ENCODE data around the gene CLSTN2.

The CLSTN2 gene

GRCh38 chr3:140034058-140034457, 99.1 kb downstream of the CLSTN2 start:
- no peak for FAIRE-seq
- no peak for DNase-seq (ENCODE audit: extremely low spot score, insufficient read length, low read depth)

- DNase-seq (ENCODE audit: extremely low spot score, insufficient read length, low read depth) = no peak
- FAIRE-seq = no peak
Observed at GRCh38 chr3:140035871-140036270, 100.9 kb downstream of the CLSTN2 start.

DNA sequence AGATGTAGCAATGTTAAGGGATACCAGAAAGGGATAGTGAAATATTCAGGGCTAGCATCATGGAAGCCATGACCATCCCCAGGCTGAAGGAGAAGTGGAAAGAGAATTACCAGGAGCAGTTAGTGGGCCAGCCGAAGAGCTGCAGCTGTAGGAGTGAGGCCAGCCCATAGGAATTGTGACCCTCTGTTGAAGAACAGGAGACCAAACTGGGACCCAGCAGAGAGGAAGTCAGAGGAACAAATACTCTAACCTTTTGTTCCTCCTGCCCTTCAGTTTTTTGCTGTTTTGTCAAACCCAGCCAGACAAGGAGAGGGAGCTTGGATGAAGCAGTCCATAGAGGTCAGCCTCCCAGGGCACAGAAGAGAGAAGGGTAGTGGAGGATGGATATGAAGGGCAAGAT, 115.4 kb downstream of the CLSTN2 start:
- no peak for DNase-seq (ENCODE audit: extremely low spot score, insufficient read length, low read depth)
- no peak for FAIRE-seq

DNA sequence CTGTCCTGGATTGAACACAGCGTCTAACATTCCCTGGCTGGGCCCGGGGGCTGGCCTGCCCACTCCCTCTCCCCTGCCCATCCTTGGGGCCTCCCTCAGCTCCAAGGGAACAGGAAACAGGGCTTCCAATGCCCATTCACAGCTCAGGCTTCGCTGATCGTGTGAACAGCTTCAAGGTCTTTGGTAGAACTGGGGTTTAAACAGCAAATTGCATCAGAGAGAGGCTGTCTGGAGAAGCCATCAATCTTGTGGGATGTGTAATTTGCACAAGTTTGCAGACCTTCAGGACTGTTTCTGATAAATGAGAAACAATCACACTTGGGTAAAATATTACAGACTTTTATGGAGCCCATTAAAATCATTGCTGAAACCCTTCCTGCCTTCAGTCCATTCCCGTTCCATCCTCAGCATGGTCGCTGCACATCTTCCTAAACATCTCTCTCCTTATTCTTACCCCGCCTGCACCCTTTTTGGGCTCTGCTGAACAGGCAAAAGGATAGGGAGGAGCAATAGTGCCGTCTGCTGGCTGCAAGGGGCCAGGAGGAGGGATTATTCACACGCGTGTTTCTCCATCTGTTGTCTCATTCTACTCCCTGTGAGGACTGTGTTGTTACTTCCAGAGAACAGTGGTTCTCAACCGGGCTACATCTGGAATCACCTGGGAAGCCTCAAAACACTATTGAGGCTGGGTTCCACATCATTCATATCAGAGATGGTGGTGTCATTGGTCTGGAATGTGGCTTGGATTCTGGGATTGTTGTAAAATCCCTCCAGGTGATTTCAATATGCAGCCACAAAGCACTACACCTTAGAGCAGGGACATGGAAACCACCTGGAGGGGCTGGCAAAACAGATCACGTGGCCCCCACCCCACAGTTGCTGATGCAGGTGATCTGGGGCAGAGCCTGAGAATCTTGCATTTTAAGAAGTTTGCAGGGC, 116.3 kb downstream of the CLSTN2 start:
- DNase-seq (ENCODE audit: extremely low spot score, insufficient read length, low read depth) (no peak), FAIRE-seq (no peak)

GRCh38 chr3:140052771-140053702, 118.1 kb downstream of the CLSTN2 start:
- DNase-seq (ENCODE audit: extremely low spot score, insufficient read length, low read depth) = no peak
- no peak for FAIRE-seq

DNA sequence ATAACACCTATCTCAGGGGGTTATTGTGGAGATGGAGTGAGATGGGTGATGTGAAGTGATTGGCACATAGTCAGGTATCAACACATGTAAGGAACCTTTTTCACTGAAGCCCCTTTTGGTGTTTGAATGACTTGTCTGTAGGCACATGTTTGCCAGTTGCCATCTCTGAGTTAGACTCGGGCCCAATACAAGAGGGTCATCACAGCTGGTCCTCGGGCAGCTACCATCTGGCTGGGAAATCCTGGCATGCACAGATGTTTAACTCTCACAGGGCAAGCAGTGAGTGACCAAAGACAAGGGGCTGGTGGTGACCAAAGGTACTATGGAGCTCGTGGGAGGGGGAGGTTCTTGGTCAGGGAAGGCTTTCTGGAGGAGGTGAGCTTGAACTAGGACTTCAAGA, 118.8 kb downstream of the CLSTN2 start:
- FAIRE-seq (no peak), DNase-seq (ENCODE audit: extremely low spot score, insufficient read length, low read depth) (no peak)

DNA sequence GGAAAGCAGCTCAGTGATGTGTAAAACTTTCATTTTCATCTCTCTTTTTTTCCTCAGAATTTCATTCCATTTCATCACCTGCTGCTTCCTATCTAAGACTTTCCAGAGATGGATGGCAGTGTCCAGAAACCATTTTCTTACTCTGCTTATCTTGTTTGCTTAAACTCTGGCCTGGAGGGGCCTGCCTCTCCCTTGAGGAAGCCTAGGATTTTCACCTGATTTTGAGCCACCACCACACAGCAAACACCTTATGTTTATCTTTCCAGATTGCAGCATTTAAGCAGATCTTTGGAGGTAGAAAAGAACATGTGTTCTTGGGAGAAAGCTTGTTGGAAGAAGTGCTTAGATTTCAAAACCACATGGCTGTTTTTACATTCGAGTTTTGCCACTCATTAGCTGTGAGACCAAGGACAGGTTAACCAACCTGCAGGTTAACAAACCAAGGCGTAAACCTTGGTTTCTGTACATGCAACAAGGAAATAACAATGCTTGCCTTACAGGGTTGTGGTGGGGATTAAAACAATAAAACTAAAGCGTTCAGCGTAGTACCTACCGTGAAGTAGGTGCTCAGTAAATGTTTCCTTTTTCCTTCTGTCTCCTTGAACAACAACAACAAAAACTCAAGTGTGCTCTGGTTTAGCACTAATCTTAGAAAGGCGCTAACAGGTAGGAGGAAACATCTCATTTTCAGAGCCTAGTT, 120.3 kb downstream of the CLSTN2 start:
- no peak for DNase-seq (ENCODE audit: extremely low spot score, insufficient read length, low read depth)

DNA sequence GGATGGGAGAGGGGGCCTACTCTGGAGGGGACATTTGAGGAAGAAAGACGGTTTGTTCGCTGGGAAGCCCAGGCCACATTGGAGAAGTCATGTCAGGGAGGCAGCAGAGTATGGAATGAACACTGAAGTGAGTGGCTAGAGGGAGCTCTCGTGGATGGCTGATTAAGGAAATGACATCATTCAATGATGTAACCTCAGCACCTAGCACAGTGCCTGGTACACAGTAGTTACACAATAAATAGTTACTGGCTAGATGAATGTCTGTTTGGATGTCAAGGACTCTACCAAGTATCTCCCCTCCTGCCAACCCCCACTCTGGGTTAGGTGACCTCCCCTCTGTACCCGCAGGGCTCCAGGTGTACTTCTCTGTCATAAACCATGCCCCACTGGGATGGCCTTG, 121.1 kb downstream of the CLSTN2 start:
- DNase-seq (ENCODE audit: extremely low spot score, insufficient read length, low read depth) (no peak), FAIRE-seq (no peak)

More for the DNA sequence above, 120.3 kb downstream of the CLSTN2 start:
- no peak for FAIRE-seq

DNA sequence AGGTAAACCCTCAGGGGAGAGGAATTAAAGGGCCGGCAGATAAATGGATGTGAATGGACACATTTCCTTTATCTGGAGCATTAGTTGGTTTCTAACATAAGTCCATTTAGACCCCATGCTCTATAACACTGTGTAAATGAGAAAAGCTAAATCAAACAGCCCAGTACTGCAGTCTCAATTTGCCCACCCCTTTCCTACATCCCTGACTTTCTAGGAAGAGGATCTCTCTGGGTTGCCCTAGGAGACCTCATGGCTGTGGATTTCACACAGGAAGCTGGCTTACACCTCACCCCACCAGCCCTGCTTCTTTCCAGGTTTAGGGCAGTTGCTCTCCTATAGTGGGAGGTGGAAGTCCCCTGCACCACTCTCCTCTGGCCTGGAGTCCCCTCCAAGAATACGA, 126.2 kb downstream of the CLSTN2 start:
- DNase-seq (ENCODE audit: extremely low spot score, insufficient read length, low read depth) (no peak), FAIRE-seq (no peak)

DNA sequence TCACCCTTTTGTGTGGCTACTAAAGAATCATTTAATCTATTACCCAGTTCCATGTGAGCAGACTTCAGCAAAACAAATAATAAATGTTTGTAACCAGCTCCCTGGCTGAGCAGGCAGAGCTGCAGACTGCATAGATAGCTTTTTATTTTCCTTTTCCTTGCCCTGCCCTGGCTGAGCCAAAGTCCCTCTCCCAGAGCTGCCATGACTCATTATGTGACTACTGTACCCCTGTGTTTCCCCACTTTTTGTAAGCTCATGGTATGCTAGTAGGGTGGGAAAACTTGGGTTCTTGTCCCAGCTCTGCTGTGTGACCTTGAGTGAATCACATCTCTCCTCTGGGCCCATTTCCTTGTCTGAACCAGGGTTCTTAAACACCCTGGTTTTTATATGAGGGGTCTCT, 127.5 kb downstream of the CLSTN2 start:
- FAIRE-seq = no peak

DNA sequence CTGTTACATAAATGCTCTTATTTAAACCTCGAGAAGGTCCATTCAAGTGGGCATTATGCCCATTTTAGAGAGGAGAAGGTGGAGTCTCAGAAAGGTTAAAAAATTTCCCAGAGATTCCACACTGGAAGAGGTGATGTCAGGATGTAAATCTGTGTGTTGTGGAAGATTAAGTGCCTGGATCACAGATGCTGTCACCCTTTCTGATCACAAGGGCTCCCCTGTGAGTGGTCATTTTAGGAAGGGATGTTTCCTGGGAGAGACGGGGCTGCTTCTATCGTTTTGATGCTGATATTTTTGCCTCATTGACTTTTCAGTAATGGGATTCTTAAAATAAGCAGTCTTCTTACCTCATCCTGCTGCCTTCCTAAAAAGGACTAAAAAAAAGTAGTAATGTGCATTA, 132.5 kb downstream of the CLSTN2 start:
- FAIRE-seq = no peak
- no peak for DNase-seq (ENCODE audit: extremely low spot score, insufficient read length, low read depth)

More for the DNA sequence above, 127.5 kb downstream of the CLSTN2 start:
- DNase-seq (ENCODE audit: extremely low spot score, insufficient read length, low read depth) = no peak

DNA sequence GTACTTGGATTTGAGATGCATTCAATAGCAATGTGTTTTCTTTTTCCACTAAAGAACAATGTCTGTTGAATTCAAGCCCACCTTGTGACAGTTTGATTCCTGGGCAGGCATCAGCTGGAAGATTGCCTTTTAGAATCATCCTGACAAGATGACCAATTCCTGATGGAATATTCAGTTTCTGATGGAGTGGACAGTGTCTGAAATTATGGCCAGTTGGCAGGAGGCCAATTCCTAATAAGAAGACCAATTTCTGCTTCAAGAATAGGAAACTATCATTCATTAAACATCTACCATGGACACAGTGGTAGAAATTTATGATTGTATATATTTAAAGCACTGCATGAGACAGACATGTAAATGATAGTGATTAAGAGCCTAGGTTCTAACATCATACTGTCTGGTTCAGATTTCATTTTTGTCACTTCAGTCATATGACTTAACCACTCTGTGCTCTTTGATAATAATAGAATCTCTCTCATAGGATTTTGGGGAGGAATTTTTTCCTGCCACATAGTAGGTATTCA, 133.6 kb downstream of the CLSTN2 start:
- FAIRE-seq (no peak), DNase-seq (ENCODE audit: extremely low spot score, insufficient read length, low read depth) (no peak)

- no peak for DNase-seq (ENCODE audit: extremely low spot score, insufficient read length, low read depth)
- no peak for FAIRE-seq
Observed at GRCh38 chr3:140073278-140074045, 138.5 kb downstream of the CLSTN2 start.

DNA sequence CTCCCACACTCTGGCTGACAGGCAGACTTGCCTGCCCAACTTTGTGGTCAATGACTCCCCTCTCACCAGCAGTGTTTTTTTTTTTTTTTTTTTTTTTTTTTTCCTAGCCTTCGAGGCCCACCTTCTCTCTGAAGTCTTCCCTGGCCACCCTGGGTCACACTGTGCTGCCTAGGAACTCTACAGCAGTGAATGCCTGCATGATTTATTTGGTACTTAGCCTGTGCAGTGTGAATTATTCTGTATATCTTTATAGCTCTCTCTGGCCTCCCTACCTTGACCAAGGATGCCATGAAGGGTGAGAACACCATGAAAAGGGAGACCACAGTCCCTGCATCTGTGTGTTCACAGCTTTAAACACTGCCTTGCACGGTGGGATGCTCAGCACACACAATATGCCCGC, 141.6 kb downstream of the CLSTN2 start:
- FAIRE-seq = no peak
- DNase-seq (ENCODE audit: extremely low spot score, insufficient read length, low read depth) = no peak

GRCh38 chr3:140077406-140077805, 142.4 kb downstream of the CLSTN2 start:
- DNase-seq (ENCODE audit: extremely low spot score, insufficient read length, low read depth) (no peak), FAIRE-seq (no peak)

- no peak for FAIRE-seq
Observed at GRCh38 chr3:140078343-140078742, 143.4 kb downstream of the CLSTN2 start.

DNA sequence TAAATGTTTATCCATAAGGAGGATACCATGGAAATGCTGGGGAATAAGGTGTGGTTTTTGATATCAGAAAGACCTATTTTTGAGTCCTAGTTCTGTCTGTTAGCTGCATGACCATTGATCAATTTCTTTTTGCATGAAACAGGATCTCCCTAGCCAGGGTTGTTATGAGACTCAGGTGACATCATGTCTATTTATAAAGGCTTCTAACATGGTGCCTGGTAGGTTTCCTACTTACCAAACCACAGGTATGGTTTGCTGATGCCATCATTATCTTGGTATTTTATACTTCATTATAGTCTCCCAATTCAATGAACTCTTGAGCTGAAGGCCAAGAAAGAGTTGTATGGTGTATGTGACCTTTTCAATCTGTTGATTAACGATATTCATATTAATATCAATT, 144.0 kb downstream of the CLSTN2 start:
- FAIRE-seq = no peak
- no peak for DNase-seq (ENCODE audit: extremely low spot score, insufficient read length, low read depth)

More at GRCh38 chr3:140078343-140078742, 143.4 kb downstream of the CLSTN2 start:
- no peak for DNase-seq (ENCODE audit: extremely low spot score, insufficient read length, low read depth)

- FAIRE-seq (no peak), DNase-seq (ENCODE audit: extremely low spot score, insufficient read length, low read depth) (no peak)
Observed at GRCh38 chr3:140081887-140082286, 146.9 kb downstream of the CLSTN2 start.

GRCh38 chr3:140085001-140085400, 150.0 kb downstream of the CLSTN2 start:
- DNase-seq (ENCODE audit: extremely low spot score, insufficient read length, low read depth) (no peak), FAIRE-seq (no peak)

Measured in GM18507 (cell line).